Chondrocyte (in vitro differentiated cells): ENCODE data around the gene GPX6. TPM values are rescaled to one million over a fixed set of nuclear protein-coding genes. Genes with fewer than 3 reads are reported as not detected.
"Not testable (repeated sequence)": the region's sequence is repeated elsewhere in the genome, so short reads cannot be mapped to it uniquely, and the experiment has no call there.

Source experiments
- DNase-seq: peaks from one replicate; pipeline ENCODE4 v3.0.0; 2021; ENCODE audit warnings: mixed read lengths, low spot score
- H3K27ac Mint-ChIP-seq: one replicate; pipeline ENCODE4 v1.8.0; 2021; ENCODE audit warnings: mild to moderate bottlenecking, moderate library complexity, mixed read lengths; ENCODE audit not compliant: unreplicated experiment
- H3K27me3 Mint-ChIP-seq: 2 replicates; pipeline ENCODE4 v1.8.0; 2021; ENCODE audit warnings: low read depth, mixed read lengths
- H3K36me3 Mint-ChIP-seq: 2 replicates; pipeline ENCODE4 v1.8.0; 2021; ENCODE audit warnings: low read depth, mixed read lengths
- H3K4me1 Mint-ChIP-seq: 2 replicates; pipeline ENCODE4 v1.8.0; 2021; ENCODE audit warnings: low read depth, mild to moderate bottlenecking, mixed read lengths
- H3K4me3 Mint-ChIP-seq: one replicate; pipeline ENCODE4 v1.8.0; 2021; ENCODE audit warnings: mild to moderate bottlenecking, moderate library complexity, mixed read lengths; ENCODE audit not compliant: unreplicated experiment
- H3K9me3 Mint-ChIP-seq: 2 replicates; pipeline ENCODE4 v1.8.0; 2021; ENCODE audit warnings: low read depth, mixed read lengths
- total RNA-seq: library from RNA; stranded (reverse); gene quantifications from 3 replicates; pipeline ENCODE4 v1.2.1, GENCODE V29; 2021
- TF ChIP-seq, protein P1 (sequence below): fragments of 200-600 bp; sonication (generic); IDR thresholded peaks from 2 replicates; pipeline ENCODE4 v1.5.0; 2021; ENCODE audit warnings: antibody characterized with exemption, mild to moderate bottlenecking, moderate library complexity

Gene GPX6
- total RNA-seq, 1 donor from 2014 or later = not detected

- no peak overlapping the region for H3K4me3 Mint-ChIP-seq
These were observed 8.7 kb downstream of the GPX6 start for GRCh38 chr6:28506807-28507475.

GRCh38 chr6:28505733-28506132, 9.9 kb downstream of the GPX6 start:
- Mint-ChIP-seq H3K36me3 (no peaks in the 10 kb centered on the region), H3K27ac (no peak overlapping the region), H3K4me1 (no peaks in the 10 kb centered on the region), H3K9me3 (no peaks in the 10 kb centered on the region), H3K27me3 (peaks cover 21% of the 10 kb centered on the region), H3K4me3 (no peak overlapping the region)
- TF ChIP-seq, protein P1, sequence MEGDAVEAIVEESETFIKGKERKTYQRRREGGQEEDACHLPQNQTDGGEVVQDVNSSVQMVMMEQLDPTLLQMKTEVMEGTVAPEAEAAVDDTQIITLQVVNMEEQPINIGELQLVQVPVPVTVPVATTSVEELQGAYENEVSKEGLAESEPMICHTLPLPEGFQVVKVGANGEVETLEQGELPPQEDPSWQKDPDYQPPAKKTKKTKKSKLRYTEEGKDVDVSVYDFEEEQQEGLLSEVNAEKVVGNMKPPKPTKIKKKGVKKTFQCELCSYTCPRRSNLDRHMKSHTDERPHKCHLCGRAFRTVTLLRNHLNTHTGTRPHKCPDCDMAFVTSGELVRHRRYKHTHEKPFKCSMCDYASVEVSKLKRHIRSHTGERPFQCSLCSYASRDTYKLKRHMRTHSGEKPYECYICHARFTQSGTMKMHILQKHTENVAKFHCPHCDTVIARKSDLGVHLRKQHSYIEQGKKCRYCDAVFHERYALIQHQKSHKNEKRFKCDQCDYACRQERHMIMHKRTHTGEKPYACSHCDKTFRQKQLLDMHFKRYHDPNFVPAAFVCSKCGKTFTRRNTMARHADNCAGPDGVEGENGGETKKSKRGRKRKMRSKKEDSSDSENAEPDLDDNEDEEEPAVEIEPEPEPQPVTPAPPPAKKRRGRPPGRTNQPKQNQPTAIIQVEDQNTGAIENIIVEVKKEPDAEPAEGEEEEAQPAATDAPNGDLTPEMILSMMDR = no peak
- no peak for DNase-seq

More at GRCh38 chr6:28506807-28507475, 8.7 kb downstream of the GPX6 start:
- Mint-ChIP-seq H3K9me3 (no peaks in the 10 kb centered on the region), H3K36me3 (no peaks in the 10 kb centered on the region), H3K27ac (no peak overlapping the region), H3K4me1 (no peaks in the 10 kb centered on the region), H3K27me3 (peaks cover 21% of the 10 kb centered on the region)
- TF ChIP-seq, protein P1 = no peak
- DNase-seq = no peak

DNA sequence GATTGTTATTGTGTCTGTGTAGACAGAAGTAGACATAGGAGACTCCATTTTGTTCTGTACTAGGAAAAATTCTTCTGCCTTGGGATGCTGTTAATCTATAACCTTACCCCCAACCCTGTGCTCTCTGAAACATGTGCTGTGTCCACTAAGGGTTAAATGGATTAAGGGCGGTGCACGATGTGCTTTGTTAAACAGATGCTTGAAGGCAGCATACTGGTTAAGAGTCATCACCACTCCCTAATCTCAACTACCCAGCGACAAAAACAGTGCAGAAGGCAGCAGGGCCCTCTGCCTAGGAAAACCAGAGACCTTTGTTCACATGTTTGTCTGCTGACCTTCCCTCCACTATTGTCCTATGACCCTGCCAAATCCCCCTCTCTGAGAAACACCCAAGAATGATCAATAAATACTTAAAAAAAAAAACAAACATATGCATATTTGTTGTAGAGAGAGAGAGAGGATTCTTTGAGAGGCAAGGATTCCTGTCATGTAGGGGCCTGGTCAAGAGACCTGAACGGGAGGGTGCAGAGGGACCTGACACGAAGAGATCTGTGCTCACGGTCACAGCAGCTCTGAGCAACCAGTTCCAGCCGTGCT, 12.8 kb downstream of the GPX6 start:
- not testable (repeated sequence) for H3K27ac Mint-ChIP-seq, H3K4me1 Mint-ChIP-seq, H3K4me3 Mint-ChIP-seq, H3K36me3 Mint-ChIP-seq, H3K9me3 Mint-ChIP-seq, DNase-seq
- H3K27me3 Mint-ChIP-seq = peaks cover 26% of the 10 kb centered on the region

DNA sequence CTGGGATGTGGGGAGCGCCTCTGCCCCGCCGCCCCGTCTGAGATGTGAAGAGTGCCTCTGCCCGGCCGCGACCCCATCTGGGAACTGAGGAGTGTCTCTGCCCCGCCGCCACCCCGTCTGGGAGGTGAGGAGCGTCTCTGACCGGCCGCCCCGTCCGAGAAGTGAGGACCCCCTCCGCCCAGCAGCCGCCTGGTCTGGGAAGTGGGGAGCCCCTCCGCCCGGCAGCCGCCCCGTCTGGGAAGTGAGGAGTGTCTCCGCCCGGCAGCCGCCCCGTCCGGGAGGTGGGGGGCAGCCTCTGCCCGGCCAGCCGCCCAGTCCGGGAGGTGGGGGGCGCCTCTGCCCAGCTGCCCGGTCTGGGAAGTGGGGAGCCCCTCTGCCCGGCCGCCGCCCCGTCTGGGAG, 13.5 kb downstream of the GPX6 start:
- not testable (repeated sequence) for H3K4me3 Mint-ChIP-seq, DNase-seq, H3K27ac Mint-ChIP-seq, H3K4me1 Mint-ChIP-seq, H3K36me3 Mint-ChIP-seq, H3K9me3 Mint-ChIP-seq
- H3K27me3 Mint-ChIP-seq = peaks cover 28% of the 10 kb centered on the region

DNA sequence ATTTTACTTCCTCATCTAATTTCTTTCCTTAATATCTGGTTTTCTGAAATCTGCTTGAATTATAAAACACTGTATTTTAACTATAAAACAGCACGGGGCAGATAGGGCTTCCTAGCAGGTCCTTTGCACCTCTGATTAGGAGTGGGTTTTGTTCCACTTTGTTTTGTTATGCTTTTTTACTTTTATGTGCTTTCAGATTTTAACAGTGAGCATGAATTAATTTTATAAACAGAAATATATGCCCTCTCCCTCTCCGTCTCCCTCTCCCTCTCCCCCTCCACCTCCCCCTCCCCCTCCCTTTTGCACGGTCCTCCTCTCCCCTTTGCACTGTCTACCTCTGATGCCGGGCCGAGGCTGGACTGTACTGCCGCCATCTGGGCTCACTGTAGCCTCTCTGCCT, 14.3 kb downstream of the GPX6 start:
- no peak for DNase-seq
- Mint-ChIP-seq H3K9me3 (no peaks in the 10 kb centered on the region), H3K4me1 (no peaks in the 10 kb centered on the region), H3K27me3 (peaks cover 26% of the 10 kb centered on the region), H3K27ac (no peak overlapping the region), H3K4me3 (no peak overlapping the region), H3K36me3 (no peaks in the 10 kb centered on the region)
- TF ChIP-seq, protein P1 = no peak

GRCh38 chr6:28497893-28498292, 17.7 kb downstream of the GPX6 start:
- TF ChIP-seq, protein P1 = no peak
- Mint-ChIP-seq H3K4me3 (no peak overlapping the region), H3K27me3 (peaks cover 17% of the 10 kb centered on the region), H3K9me3 (no peaks in the 10 kb centered on the region), H3K4me1 (no peaks in the 10 kb centered on the region), H3K27ac (no peak overlapping the region), H3K36me3 (no peaks in the 10 kb centered on the region)
- no peak for DNase-seq
